A549 (cell line): ENCODE measurements around the gene WNT3A.

Experiments
- CHD4 ChIP-seq: fragments of 200-600 bp; sonication (generic); IDR thresholded peaks from 2 replicates; pipeline ENCODE4 v1.6.1; 2016; ENCODE audit warnings: antibody characterized with exemption, mild to moderate bottlenecking, borderline replicate concordance
- CTCF ChIP-seq: fragments of >200 bp; sonication (Bioruptor Twin); formaldehyde crosslinking; IDR thresholded peaks from 3 replicates; pipeline ENCODE4 v1.5.1; 2016
- EHMT2 ChIP-seq: fragments of 200-600 bp; sonication (generic); IDR thresholded peaks from 2 replicates; pipeline ENCODE4 v1.6.1; 2016; ENCODE audit warnings: antibody characterized with exemption, low read depth, mild to moderate bottlenecking, moderate library complexity
- EP300 ChIP-seq, 2 experiments: fragments of >200 bp; sonication (Bioruptor Twin); formaldehyde crosslinking; IDR thresholded peaks; 2 replicates in 1 of 2; 3 replicates in 1 of 2; pipeline ENCODE4 v1.6.1; 2016 to 2017
- POLR2AphosphoS2 ChIP-seq: conservative IDR thresholded peaks from 2 replicates; pipeline ENCODE4 v1.6.1; 2012; ENCODE audit warnings: low read length, improper control_type of control experiment, inconsistent platforms
- RAD21 ChIP-seq, 2 experiments: fragments of >200 bp in 1 of 2; sonication (Bioruptor Twin) in 1 of 2; formaldehyde crosslinking in 1 of 2; IDR thresholded peaks in 1 of 2; conservative IDR thresholded peaks in 1 of 2; 2 replicates in 1 of 2; 3 replicates in 1 of 2; pipeline ENCODE4 v1.6.1; 2012 to 2018; ENCODE audit warnings: inconsistent platforms in 1 of 2
- RCOR1 ChIP-seq: fragments of 150-350 bp; IDR thresholded peaks from 2 replicates; pipeline ENCODE4 v1.6.1; 2014; ENCODE audit warnings: antibody characterized with exemption, low read length, low read depth
- ZFP36 ChIP-seq: fragments of 450-650 bp; IDR thresholded peaks from 2 replicates; pipeline ENCODE4 v1.6.1; 2014; ENCODE audit warnings: borderline replicate concordance; ENCODE audit not compliant: partially characterized antibody
- TF ChIP-seq, protein P1 (sequence below): fragments of >200 bp; sonication (Bioruptor Twin); formaldehyde crosslinking; IDR thresholded peaks from 3 replicates; pipeline ENCODE4 v1.6.1; 2016

DNA sequence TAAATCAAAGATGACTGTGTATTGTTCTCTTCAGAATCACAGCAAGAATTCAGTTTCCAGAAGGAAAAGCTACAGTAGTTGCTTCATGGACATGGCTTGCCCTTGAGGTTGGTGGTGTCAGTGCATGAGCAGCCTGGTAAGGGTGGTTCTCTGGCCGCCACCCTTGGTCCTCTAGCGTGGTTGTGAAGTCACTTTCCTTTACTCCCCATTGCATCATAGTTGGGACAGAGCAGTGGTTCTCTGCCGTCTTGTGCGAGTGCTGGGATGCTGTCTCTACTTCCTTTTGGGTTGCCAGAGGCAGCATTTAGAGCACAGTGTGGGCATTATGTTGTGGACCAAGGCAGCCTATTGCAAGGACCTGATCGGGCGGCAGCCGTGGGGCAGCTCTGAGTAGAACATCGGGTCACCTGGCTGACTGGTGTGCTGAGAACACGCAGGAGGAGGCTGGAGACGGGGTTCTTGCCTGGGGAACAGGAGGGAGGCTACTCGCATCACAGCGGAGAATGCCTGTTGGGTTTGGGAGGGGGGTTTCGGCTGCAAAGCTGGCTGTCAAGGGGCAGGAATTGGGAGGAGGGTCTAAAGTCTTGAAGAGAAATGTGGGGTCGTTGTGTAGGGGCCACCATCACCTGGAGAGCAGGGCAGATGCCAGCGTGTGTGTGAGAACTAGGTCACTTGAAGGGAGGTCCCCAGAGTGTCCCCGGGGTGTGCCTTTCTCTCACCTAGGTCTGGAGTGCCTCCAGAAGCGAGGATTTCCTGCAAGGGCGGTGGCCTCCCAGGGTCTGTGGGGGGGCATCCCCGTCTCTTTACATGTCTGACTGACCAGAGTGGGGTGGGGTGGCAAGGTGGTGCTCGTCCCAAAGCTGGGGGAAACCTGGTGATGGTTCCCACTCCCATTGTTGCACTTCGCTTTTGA is 82.0 kb downstream of the WNT3A start:
- TF ChIP-seq CTCF (no peak), POLR2AphosphoS2 (no peak), EHMT2 (no peak), EP300 (IDR thresholded peaks at IDR 0.05) (no peak), RAD21 (conservative IDR thresholded peaks at IDR 0.05 in 1 of 2, IDR thresholded peaks at IDR 0.05 in 1 of 2) (no peak), RCOR1 (no peak), ZFP36 (no peak), CHD4 (no peak)
- TF ChIP-seq, protein P1, sequence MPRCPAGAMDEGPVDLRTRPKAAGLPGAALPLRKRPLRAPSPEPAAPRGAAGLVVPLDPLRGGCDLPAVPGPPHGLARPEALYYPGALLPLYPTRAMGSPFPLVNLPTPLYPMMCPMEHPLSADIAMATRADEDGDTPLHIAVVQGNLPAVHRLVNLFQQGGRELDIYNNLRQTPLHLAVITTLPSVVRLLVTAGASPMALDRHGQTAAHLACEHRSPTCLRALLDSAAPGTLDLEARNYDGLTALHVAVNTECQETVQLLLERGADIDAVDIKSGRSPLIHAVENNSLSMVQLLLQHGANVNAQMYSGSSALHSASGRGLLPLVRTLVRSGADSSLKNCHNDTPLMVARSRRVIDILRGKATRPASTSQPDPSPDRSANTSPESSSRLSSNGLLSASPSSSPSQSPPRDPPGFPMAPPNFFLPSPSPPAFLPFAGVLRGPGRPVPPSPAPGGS: no peak
